Kidney glomerular epithelial cell (primary cell): ENCODE measurements around the gene RPGR.
A peak's percentile ranks its signal among the peaks of the same experiment; 100 is the strongest.

Experiments used
- DNase-seq: peaks from one replicate; lab custom pipeline; 2025; lab: John Stamatoyannopoulos, UW

RPGR gene, protein sequence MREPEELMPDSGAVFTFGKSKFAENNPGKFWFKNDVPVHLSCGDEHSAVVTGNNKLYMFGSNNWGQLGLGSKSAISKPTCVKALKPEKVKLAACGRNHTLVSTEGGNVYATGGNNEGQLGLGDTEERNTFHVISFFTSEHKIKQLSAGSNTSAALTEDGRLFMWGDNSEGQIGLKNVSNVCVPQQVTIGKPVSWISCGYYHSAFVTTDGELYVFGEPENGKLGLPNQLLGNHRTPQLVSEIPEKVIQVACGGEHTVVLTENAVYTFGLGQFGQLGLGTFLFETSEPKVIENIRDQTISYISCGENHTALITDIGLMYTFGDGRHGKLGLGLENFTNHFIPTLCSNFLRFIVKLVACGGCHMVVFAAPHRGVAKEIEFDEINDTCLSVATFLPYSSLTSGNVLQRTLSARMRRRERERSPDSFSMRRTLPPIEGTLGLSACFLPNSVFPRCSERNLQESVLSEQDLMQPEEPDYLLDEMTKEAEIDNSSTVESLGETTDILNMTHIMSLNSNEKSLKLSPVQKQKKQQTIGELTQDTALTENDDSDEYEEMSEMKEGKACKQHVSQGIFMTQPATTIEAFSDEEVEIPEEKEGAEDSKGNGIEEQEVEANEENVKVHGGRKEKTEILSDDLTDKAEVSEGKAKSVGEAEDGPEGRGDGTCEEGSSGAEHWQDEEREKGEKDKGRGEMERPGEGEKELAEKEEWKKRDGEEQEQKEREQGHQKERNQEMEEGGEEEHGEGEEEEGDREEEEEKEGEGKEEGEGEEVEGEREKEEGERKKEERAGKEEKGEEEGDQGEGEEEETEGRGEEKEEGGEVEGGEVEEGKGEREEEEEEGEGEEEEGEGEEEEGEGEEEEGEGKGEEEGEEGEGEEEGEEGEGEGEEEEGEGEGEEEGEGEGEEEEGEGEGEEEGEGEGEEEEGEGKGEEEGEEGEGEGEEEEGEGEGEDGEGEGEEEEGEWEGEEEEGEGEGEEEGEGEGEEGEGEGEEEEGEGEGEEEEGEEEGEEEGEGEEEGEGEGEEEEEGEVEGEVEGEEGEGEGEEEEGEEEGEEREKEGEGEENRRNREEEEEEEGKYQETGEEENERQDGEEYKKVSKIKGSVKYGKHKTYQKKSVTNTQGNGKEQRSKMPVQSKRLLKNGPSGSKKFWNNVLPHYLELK

DNA sequence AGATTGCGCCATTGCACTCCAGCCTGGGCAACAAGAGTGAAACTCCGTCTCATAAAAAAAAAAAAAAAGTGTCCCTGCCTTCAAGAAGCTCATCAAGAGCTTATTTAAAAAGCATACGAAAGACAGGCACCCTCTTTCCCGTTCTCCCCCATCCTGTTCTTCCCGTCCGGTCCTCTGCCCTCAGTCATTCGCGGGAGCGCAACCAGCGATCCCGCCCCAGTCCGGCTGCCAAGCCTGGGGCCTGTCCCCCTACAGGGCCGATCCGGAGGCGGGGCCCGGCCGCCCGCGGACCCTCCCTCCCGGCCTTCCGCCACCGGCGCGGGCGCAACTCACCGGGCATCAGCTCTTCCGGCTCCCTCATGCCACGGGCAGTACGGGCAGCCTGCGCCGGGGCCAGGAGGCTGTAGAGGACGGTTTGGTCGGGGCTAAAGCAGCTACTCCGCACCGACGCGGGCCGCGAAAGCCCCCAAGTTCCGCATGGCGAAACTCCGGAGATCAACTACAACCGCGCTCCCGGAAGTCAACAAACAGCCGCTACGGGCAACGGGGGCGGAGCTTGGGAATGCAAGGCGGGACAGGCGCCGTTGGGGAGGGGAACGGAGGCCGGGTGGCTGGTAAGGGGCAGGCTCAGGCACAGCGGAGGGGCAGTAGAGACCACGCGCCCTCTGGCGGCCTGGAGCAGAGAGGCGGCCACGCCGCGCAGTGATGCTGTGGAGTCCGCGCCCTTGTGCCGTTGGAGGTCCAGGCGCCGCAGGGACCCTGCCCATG is at the start of gene RPGR:
Gene RPGR (minus strand): TSS at position 503 of the 768 bp plus-strand sequence. CDS start 142 bp downstream, at position 361.
- DNase-seq: peak; percentile 85

DNA sequence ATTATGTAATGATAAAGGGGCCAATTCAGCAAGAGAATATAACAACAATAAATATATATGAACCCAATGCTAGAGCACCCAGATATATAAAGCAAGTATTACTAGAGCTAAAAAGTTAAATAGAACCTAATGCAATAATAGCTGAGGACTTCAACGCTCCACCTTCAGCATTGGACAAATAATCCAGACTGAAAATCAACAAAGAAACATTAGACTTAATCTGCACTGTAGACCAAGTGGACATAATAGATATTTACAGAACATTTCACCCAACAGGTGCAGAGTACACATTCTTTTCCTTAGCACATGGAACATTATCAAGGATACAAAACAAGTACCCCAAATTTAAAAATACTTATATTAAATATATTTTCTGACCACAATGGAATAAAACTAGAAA is 49.4 kb upstream of the RPGR start:
- no peak for DNase-seq

DNA sequence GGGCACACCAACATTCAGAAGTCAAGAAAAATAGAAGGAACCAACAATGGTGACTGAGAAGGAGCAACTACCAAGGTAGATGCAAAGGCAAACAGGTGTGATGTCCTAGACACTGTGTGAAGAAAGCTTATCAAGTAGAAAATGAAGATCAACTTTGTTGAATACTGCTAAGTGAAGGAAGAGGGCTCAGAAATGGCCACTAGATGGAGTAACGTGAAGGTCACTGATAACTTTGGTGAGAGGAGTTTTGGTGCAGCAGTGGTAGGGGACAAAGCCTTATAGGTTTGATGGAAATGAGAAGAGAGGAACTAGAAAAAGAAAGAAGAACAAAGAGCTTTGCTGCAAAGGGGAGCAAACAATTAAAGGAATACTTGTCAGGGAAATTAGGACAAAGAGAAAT is 48.6 kb upstream of the RPGR start:
- no peak for DNase-seq

DNA sequence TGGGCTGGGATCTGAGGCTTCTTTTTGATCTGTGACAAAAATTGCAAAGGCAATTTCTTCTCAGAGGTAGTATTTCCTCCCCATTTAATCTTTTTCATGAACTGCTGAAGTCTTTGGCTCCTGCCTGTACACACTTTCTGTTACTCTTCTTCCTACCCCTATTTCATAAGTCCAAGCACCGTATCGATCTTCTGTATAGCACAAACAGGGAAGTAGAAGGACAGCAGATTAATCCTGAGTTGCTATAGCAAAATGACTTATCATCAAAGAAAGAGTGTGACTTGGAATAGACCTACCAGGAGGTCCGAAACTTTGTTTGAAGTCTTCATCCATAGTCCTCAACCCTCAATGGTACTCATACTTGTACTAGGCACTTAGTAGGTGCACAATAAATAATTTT is 47.1 kb upstream of the RPGR start:
- DNase-seq: no peak

DNA sequence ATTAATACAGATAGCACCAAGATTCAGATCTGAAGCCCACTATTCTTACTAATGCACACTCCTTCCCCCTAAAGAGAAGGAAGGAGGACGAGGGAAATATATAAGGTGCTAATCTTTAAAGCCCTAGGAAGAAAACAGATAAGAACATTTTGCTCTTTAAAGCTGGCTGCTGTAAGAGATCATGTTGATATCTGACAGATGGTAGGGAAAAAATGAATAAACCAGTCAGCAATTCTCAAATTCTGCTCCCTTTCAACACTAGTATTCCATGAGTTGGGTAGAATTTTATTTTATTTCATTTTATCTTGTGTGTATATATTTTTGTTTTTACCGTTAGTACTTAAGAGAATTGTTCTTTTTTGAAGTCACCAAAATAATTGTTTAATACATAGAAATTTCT is 44.3 kb upstream of the RPGR start:
- DNase-seq: no peak

DNA sequence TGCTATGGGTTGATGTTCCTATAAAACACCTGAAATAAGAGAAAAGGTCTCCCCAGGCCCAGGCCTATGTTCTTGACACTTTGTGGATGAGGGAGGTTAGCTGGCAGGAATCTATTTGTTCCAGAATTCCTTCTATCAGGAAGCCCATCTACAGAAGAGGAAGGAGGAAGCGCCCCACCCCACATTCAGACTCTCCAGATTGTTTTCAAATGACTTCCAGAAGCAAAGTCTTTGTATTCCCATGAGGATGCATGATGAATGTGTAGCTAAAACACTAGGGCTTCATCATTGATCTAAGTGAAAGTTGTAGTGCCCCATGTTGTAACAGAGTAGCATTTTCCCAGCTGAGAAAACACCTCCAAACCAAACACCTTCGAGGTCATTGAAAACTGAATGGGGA is 41.5 kb upstream of the RPGR start:
- DNase-seq: no peak

DNA sequence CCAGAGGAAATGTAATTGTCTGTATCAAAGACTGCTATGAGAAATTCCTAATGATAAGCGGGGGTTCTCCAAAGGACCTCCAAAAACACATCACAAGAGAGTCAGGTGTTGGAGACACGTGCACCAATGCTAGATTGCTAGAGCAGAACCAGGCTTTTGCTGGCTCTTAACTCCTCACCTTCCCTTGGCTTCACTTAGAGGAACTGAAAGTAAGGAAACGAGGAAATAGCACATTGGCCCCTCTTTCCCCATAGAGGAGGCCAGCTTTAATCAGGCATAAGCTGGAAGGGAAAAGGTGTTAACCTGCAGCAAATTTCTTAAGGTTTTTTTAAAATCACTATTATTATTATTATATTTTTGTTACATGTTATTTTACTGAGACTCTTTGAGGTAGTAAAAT is 38.6 kb upstream of the RPGR start:
- DNase-seq: no peak

DNA sequence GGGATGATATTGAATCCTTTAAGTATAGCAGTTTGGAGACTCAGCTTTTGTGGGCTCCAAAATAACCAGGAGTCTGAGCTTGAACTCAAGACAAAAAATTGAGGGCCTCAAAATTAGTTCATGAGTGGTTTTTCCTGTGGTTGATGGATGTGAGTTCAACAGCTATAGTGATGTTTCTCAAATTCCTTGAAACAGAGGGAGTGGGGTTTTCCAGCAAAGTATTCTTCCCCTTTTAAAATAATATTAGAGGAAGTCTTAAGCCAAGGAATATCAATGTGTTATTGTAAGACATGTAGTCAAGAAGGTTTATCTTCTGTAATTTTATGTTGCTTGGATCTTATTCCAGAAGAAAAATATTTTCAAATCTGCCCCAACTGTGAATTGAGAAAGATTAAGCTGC is 35.7 kb upstream of the RPGR start:
- DNase-seq: no peak

DNA sequence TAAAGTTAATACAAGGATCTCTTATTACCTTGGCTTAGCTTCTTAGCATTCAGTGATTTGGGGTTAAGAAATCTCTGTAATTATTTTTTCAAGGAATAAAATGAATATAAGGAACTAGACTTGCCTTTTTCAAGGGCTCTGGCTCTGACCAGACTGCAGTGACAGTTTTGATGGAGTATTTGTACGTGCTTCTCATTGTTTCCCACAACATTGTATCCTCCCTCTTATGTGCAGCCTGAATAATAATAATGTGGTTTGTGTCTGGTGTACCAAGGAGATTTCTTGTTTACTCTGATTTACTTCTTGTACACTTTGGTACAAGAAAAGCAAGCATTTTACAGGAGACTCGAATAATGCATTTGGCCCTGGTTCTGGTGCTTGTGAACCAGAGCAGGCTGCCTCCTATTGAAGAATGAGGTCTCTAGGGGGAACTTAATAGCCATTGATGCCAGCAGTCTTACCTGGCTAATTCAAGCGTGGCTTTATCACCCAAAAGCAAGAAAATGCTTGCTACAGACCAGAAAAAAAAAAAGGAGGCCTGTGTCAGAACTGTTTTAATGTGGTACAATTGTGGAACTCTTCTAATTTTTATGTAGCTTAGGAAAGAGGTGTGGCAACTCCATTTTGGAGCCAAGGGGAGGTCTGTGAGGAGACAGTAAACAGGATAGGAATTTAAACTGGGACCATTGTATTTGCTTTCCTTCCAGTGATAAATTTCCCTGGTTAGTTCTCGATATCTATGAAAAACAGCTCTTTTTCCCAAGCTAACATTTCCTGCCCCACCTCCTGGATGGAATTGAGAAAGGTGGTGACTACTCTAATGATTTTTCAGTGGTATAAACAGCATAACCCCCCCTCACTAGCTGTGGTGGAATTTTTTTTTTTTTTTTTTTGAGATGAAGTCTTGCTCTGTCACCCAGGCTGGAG is 30.7 kb upstream of the RPGR start:
- no peak for DNase-seq

DNA sequence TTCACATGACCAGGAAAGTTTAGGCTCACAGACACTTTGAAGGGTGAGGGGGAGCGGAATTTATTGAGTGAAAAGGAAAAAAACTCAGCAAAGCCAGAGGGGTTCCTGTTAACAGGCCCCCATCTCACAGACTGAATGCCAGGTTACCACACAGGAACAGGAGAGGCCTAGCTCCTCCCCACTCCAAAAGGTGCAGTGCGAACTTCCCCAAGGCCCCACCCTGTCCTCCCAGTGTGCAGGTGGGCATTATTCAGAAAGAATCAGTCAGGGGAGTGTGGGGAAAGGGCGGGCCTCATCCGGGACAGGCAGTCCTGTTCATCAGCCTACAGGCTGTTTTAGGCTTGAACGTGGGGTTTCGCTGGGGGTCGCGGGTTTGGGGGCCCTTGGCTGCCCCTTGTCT is 29.1 kb upstream of the RPGR start:
- no peak for DNase-seq

DNA sequence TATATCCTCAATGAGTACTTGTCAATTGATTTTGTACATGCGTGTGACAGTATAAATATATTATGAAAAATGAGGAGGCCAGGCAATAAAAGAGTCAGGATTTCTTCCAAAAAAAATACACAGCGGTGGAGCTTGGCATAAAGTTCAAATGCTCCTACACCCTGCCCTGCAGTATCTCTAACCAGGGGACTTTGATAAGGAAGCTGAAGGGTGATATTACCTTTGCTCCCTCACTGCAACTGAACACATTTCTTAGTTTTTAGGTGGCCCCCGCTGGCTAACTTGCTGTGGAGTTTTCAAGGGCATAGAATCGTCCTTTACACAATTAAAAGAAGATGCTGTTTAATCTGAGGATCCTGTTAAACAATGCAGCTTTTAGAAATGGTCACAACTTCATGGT is 25.1 kb upstream of the RPGR start, which contains the start of gene OTC:
Gene OTC (plus strand): TSS at position 243 of the 400 bp plus-strand sequence. CDS start 93 bp downstream, at position 336.
- no peak for DNase-seq

DNA sequence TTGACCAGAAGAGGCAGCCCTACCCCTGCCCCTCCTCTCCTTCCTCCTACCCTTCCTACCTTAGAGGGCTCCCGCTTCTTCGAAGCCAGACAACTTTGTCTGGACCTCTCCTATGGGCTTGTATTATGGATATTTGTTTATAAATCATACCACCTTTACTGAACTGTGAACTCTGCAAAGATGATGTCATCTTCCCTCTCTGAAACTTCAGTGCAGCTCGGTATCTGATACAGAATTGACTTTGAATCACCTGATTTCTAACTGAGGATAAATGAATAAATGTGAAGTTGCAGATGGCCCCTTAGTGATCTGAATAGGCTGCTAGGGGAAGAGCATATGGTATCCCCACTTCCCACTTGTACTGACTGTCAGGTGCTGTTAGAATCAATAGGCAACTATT is 24.0 kb upstream of the RPGR start:
- DNase-seq: no peak

DNA sequence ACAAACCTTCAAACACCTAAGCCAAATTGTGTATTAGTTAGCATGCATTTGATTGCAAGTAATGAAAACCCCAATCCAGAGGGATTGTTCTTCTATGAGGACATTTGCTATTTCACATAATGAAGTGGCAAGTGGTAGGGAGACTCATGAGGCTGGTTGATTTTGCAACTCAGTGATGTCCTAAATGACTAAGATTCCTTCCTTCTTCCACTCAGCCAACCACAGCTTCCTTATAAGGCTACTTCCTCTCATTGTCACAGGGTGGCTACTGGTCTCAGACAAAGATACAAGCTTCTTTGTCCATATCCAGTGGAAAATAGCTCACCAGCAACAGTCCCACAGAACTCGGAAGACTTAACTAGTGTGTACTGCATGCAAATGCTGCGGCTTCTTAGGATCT is 19.8 kb upstream of the RPGR start:
- peak; percentile 8 for DNase-seq

DNA sequence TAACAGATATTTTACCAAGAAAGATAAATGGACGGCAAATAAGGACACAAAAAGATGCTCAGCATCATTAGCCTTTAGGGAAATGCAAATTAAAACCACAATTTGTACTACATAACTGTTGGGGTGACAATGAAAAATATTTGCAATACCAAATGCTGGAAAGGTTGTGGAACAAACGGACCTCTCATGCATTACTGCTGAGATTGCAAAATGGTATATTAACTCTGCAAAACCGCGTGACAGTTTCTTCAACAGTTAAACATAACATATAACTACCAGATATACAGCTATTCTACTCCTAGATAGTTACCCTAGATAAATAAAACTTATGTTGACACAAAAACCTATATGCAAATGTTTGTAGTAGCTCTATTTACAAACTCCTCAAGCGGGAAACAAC is 18.8 kb upstream of the RPGR start:
- no peak for DNase-seq

DNA sequence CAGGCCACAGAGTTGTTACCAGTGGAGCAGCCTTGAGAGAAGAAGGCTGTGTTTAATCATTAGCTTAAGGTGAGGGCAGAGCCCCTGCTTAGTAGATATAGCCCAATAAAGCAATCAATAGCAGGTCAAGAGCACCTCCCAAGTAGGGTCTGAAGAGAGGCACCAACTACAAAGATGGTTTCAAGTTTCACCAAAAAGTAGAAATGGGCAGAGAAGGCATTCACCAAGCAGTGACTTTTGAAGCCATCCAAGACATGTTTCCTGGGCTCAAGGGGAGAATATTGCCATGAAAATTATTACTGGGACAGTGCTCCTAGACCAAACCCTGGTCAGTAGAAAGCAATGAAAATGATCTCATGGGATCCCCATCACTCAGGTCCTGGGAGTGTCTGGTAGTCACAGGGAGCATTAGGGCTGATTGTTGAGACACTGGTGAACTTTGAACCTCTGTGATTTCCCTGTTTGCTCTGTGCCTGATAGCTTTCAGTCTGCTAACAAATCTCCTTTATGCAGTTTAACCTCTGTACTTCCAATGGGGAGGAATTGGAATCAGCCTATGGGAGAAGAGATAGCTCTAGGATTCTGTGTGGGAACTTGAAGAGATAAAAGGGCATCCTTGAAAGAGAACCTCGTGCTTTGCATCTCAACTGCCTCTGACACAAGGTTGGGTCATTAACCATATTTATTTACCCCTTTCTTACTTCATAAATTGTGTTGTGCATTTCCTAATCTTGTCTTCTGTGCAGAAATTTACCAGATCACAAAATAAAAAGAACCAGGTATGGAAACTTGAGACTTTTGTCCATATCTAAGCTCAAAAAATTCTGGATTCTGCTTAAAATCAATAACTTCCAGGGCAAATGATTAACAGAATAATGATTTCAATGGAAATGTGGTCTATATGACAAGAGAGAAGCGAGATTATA is 15.8 kb upstream of the RPGR start:
- DNase-seq: no peak

DNA sequence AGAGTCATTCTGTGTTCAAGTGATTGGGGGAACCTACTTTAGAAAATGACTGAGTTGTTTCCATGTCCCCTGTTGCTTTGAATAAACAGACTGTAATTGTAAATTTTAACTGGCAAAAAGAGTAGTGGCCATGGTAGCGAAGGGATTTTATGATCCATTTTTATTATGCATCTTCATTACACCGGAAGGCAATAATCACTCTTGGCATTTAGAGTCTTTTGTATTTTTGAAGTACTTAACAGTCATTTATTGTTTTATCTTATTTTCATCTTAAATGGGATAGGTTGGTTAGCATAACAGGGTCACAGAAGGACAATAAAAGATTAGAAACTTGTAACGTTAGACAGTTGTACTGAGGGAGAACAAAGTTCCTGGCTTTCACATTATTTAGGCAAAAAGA is 14.1 kb upstream of the RPGR start:
- no peak for DNase-seq

DNA sequence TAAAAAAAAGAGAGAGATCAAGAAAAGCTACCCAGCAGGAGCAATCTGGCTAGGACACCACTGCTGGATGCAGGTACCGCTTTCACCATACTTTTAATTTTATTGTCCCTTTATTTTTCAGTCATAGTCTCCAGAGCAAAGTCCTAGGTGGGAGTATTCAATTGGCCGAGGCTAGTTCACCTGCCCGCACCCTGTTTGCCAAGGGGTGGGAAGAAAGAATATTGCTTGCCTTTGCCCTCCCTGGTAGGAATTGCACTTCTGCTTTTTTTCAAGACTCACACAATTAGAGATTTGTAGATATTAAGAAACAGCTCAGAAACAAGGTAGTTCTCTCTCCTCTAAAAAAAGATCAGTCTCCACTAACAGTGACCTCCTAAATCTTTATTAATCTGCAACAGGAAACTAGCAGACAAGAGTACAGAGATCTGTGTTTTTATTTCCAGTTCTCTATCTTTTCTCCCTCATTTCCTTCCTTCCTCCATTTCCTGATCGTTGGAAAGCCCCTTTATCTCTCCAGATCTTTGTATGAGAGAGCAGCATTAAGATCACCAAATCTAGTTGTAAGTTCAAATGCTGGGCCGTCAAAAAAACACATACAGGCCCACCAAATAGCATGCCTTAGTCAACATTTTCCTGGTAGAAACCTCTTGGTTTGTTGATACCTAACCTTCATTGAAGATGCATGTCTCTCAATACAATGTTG is 9.4 kb upstream of the RPGR start:
- DNase-seq: no peak

DNA sequence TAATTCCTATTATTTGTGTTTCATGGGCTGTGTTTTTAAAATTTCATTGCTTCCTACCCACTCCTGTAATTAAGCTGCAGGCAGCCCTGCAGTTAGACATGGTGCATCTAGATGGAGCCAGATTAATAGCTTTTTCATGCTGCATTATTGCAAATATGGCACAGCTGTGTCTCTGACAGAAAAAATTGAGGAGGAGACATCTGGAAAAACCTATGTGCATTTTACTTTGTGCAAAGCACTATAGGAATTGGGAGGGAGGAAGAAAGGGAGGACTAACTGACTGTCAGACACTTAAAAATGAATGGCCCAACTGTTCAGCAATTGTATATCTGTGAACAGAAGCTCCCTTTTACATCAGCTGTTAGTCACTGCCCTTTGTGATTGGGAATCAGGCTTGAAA is 8.1 kb upstream of the RPGR start:
- no peak for DNase-seq

DNA sequence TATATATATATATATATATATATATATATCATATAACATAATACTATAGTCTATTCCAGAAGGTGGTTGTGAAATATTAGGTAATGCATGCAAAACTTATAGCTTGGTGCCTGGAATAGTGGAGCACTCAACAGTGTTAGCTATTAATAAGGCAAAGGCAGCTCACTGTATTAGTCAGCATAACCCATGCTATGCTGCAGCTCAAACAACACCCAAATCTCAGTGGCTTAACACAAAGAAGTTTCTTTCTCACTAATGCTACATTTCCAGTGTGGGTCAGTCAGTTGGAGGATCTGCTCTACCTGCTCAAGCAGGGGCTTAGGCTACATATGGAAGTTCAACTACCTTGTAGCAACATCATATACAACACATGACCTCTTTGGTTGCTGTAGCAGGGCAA is 5.2 kb upstream of the RPGR start:
- DNase-seq: no peak
